ENCODE data around the gene ZKSCAN7.
"Not testable (repeated sequence)": the region's sequence is repeated elsewhere in the genome, so short reads cannot be mapped to it uniquely, and the experiment has no call there.

ZKSCAN7 gene

DNA sequence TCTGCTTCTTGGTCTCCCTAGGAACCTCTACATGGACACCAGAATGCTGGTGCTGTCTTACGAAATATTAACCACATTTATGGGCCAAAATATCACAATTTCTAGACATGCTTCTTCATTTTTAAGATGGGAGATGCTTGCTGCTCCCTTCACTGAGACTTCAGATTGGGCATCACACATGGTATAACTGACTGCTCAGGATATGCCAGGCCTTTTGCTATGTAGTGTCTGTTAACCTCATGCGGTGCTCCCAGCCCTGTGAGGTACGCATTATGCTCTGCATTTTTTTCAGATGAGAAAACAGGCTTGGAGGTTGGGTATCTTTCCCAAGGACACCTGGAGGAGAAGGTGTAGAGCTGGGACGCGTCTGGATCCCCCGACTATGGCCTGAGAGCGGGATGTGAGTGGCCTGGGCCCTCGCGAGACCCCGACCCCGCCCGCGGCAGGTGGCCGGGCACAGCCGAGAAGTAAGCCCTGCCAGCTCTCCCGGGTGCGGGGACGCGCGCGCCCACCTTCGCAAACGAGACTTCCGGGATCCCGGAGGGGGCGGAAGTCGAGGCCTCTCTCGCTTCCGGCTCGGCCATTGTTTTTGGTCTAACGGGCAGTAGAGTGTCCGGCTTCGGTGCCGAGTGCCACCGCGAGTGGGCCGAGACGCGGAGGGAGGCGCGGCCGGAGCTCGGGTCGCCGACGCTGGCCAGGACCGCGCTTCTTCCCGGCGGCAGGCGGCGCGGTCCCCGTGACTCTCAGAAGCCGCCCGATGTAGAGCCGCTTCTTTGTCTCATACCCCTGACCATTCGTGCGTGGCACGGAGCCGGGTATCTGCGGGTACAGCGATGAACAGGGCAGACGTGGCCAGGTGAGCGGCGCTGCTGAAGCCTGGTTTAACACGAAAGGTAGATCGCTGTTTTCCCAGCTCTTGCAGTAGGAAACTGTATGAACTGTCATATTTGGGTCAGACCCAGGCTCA lies at the start of gene ZKSCAN7:
TSS of gene ZKSCAN7 (plus strand) at position 568 of the 967 bp plus-strand sequence. CDS start 1,855 bp downstream, outside the sequence.
- peak; percentile 53 for DNase-seq

DNA sequence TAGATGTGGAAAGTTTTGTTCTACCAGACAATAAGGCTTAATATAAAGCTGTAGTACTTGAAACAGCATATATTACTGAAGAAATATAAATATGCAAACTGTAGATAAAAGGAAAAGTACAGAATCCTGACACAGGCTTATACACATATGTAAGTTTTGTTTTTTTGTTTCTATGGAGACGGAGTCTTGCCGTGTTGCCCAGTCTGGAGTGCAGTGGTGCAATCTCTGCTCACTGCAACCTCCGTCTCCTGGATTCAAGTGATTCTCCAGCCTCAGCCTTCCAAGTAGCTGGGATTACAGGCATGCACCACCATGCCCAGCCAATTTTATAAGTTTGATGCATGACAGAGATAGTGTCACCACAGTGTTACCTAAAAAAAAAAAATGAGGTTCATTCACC lies 48.4 kb upstream of the ZKSCAN7 start:
- no peak for DNase-seq

DNA sequence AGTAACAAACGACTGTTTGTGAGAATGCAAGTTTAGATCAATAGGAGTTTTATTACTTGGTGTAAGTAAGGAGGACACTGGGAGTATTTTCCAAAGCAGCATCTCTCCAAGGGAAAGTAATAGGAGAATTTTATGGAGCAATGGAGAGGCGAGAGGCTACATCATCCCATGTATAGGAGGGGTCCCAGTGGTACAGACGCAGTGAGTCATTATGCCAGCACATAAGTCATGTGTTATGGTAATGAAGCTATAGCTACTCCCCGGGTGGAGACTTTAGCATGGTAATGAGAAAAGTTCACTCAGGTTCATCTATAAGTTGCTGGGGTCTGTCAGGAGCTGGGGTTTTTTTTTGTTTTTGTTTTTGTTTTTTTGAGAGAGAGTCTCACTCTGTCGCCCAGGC lies 48.0 kb upstream of the ZKSCAN7 start:
- no peak for DNase-seq

DNA sequence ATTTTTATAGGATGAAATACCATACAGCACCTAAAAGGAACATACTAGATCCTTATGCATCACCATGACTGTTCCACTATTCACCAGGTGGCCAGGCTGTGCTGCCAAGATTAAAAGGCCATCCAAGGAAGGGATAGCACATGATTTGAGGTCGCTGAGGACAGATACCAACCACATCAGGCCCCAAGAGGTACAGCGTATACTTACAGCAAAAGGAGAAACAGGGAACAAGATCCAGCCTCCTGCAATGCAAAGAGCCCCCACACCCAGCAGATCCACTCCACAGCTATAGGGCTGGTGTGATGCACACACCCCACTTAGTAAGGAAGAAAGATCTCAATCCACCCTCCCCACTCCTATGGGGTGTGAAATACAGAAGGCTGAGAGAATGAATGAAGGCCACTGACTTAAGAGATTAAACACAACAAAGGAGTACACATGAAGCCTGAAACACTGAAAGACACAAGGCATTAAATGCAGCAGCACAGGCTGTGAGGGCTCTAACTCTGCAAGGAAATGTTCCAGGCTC lies 45.5 kb upstream of the ZKSCAN7 start:
- DNase-seq: no peak

DNA sequence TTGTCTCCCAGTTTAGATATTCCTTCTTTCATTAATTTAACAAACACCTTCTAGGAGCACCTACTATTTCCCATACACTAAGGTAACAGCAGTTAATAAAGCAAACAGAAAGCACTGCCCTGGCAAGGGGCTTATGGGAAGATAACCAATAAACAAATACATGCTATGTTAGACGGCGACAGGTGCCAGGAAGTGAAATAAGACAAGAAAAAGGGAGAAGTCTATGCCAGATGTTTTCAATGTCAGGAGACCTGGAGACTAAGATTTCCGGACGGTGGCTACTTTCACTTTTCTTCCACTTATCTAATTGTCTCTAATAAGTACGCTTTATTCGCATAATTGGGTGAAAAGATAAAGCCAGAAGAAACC lies 45.0 kb upstream of the ZKSCAN7 start:
- no peak for DNase-seq

DNA sequence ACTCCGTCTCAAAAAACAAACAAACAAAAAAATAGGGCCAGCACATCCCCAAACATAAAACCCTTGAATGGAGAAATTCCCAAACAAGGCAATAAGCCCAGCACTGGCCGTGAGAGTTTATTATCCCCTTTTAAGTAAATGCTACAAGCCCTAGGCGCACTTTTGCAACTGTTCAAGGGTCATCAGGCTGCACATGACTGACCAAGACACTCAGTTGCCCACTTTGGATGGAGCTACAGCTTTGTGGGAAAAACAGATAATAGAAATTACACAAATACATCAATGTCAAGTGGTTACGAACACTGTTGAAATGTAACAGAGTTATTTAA lies 43.8 kb upstream of the ZKSCAN7 start:
- peak; percentile 27 for DNase-seq

DNA sequence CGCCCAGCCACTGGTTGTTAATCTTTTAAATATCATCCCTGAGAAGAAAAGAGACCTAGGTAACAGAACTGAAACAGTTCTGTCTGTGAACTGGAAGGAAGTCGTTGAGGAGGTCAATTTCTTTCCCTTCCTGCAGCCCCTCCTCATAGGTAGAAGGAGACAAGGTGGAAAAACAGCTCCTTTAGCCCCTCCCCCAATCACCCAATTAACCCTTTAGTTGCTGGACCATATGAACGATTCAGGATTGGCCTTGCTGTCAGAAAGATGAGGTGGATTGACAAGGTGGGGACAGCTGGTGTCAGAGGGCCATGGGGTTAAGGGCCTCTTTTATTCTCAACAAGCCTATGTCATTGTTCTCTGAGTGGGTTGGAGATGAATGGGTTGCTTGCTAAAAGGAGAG lies 41.5 kb upstream of the ZKSCAN7 start:
- no peak for DNase-seq

DNA sequence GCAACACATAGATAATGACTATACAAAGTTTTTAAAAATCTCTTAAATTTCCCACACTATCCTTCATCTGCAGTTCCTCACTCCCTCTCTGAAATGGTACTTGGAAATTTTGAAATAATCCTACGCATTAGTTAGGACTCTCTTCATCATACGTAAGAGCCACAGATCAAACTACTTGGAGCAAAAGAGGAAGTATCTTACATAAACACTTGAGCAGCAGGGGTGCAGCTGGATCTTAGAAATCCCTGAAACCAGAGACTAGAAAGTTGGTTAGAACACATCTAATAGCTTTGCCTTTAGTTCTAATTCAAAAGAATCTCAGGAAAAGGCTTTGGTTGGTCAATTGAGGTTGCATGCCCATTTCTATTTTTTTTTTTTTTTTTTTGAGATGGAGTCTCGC lies 38.8 kb upstream of the ZKSCAN7 start:
- no peak for DNase-seq

DNA sequence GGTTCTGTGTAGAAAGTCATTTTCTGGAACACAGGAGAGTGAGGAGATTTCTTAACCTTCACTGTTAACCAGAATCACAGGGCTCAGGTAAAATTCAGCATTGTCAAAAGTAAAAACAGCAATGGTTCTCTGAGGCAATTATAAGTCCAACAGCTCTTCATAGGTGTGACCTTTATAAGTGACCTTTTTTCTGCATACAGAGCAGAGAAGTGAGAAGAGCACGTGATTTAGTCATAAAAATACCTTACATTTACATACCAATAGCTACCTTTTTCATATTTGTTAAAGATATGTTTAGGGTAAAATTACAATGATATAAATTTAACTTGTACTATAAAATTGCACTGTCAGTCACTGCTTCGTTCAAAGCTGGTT lies 36.2 kb upstream of the ZKSCAN7 start:
- no peak for DNase-seq

DNA sequence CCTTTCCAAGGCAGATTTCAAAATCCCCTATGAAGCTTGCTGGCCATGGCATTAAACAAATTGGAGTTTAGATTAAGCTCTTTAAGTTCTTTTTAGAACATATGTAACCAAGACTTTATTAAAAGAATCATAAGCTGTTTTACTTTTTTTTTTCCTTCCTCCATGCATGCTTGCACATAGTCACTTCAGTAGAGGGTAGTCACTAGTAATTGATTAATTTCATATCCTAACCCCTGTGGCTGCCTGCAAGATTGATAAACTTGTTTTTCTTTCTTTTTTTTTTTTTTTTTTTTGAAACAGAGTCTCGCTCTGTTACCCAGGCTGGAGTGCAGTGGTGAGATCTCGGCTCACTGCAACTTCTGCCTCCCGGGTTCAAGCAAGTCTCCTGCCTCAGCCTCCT lies 33.3 kb upstream of the ZKSCAN7 start:
- DNase-seq: no peak

DNA sequence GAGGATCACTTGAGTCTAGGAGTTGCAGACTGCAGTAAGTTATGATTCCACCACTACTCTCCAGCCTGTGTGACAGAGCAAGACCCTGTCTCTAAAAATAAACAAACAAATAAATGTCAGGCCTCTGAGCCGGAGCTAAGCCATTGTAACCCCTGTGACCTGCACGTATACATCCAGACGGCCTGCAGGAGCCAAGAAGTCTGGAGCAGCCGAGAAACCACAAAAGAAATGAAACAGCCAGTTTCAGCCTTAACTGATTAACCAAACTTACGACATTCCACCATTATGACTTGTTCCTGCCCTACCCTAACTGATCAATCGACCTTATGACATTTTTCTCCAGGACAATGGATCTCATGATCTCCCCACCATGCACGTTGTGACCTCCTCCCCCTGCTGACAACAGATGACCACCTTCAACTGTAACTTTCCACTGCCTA lies 32.5 kb upstream of the ZKSCAN7 start:
- no peak for DNase-seq

DNA sequence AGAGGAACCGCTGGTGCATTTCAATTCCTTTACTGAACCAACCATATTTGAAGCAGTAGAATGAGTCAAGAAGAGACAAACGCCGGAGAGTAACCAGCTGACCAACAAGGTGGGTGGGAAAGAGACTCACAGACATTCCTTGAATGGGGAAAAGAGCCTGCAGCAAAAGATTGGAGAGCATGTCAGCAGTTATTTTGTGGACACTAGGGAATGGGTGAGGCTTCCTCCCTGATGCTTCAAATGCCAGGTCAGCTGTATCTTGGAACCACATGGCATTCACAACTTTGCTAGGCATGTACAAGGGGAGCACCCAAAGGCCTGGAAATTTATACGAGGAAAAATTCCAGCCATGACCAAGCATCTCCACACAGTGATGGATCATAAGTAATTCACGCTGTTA lies 29.9 kb upstream of the ZKSCAN7 start:
- no peak for DNase-seq

DNA sequence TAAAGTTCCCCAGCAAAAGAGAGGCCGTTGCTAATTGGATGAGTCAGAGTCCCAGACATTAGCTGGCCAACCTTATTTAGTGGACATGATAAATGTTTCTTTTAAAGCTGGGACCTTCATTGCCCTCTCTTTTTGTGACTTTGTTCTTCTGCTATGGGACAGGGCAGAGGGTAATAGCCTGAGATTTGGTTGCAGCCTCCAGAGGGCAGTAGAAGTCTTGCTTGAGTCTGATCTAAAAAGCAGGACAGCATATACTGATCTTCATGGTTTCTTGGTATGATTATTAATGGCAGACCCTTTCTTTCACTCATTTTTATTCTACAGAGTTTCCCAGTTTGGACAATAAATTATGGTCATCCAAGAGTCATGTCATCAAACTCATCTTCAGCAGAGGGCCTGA lies 25.1 kb upstream of the ZKSCAN7 start:
- no peak for DNase-seq

DNA sequence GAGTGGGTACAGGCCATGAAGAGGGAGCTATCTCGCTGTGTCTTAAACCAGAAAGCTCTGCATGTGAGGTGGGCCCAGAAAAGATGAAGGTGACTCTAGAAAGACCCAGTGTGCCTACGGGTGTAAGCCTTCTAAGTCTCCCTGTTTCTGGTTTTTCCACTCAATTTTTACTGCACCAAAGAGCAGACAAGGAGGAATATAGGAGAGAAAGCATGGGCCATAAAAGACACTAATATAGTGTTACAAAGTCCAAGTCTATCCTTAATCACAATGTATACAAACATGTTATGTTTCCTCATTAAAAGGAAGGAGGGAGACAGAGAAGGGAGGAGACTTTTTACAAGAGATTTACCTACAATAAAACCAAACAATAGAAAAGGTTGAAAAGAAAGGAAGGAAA lies 24.1 kb upstream of the ZKSCAN7 start:
- no peak for DNase-seq

DNA sequence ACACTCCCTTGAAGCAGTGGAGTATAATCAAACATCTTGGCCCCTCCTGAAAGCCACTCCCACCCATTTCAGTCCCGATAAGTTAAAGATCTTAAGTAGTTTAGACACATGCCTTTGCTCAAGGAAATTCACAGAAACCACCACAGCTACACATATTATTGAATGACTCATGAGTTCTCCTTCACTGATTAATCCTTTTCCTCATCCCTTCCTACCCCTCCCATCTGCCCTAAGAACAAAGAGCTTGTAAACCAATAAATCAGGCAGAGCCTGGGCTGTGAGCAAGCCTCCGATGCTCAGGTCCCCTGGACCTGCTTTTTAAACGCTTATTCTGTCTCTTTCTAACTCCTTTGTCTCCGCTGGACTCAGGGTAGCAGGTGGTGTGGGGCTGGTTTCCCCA lies 20.3 kb upstream of the ZKSCAN7 start:
- DNase-seq: not testable (repeated sequence)

DNA sequence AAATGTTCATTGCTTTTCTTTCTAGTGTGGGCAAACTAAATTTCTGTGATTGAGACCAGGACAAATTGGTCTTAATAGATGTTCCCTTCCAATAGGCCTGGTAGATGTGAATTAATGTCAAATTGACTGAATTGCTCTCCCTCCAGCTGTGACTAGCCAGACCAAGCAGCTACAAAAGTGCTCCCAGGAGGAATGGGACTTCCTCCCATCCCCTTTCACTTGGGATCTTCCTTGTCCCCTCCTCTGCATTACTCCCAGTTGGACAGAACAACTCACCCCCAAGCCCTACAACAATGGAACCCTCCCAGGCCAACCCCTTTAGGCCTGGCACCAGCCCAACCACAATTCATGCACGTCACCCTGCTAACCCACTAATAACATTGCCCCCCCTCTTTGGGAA lies 19.6 kb upstream of the ZKSCAN7 start:
- DNase-seq: no peak

DNA sequence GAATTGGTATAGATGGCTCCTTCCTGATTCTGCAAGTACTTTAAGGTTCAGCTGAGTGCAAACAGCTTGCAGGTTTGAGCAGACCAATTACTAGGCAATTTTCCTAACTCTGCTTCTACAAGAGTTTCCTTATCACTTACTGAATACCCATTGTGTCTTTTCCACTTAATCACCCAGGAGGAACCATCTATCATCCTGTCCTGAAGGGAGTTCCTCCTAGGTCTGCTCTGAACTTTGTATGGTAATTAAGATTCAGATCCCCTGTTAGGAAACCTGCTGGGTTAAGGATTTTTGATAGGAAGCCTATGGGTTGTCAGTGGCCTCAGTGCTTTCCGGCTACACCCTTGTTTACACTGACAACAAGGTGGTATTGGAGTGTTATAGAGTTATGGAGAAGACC lies 10.2 kb upstream of the ZKSCAN7 start:
- not testable (repeated sequence) for DNase-seq

DNA sequence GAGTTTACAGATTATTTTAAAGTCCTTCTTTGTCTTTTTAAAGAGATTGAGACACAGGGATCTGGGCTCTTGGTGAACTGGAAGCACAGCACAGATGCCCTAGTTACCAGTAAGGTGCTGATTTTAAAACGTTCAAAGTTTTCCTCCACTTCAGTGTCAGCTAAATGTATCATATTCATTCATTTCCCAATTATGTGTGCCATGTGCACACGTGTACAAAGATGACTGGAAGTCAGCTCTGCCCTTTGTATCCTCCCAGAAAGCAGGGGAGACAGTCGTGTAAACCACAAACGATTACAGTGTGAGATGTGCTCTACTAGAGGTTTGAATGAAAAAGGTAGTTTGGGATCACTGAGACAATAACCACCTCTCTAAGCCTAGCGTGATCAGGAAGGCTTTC lies 730 bp downstream of the ZKSCAN7 start:
- DNase-seq: no peak

DNA sequence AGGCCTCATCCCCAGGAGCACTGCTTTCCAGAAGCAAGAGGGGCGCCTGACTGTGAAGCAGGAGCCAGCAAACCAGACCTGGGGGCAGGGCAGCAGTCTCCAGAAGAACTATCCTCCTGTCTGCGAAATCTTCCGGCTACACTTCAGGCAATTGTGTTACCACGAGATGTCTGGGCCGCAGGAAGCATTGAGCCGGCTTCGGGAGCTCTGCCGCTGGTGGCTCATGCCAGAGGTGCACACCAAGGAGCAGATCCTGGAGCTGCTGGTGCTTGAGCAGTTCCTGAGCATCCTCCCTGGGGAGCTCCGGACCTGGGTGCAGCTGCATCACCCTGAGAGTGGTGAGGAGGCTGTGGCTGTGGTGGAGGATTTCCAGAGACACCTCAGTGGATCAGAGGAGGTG lies 2.1 kb downstream of the ZKSCAN7 start:
- no peak for DNase-seq

DNA sequence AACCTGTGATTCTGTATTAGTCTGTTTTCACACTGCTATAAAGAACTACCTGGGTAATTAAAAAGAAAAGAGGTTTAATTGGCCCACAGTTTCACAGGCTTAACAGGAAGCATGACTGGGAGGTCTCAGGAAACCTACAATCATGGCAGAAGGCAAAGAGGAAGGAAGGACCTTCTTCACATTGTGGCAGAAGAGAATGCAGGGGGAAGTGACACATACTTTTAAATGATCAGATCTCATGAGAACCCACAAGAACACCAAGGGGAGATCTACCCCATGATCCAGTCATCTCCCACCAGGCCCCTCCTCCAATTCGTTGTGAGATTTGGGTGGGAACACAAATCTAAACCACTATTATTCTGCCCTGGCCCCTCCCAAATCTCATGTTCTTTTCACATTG lies 6.1 kb downstream of the ZKSCAN7 start:
- no peak for DNase-seq

DNA sequence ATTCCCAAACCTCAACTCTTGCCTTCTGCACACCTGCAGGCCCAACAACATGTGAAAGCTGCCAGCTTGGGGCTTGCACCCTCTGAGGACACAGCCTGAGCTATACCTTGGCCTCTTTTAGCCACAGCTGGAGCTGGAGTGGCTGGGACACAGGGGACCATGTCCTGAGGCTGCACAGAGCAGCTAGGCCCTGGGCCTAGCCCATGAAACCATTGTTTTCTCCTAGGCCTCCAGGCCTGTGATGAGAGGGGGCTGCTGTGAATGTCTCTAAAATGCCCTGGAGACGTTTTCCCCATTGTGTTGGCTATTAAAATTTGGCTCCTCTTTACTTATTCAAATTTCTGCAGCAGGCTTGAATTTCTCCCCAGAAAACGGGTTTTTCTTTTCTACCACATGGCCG lies 7.2 kb downstream of the ZKSCAN7 start:
- no peak for DNase-seq

DNA sequence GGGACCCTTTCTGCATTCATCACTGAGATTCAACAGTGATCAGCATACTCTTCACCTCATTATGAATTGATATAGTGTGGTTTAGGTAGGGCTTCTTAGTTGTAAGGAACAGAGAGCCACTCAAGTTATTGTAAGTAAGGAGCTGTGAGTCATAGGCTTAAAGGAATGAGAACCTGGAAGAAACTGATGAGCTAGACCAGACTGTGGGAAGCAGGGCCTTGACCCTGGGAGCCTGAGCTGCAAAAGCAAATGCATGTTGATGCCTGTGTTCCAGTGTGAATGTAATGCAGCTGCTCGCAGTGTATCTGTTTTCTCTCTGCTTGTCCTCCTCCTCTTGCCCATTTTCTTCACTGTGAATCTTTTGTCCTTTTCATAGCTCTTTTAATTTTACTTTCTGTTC lies 13.6 kb downstream of the ZKSCAN7 start:
- no peak for DNase-seq

DNA sequence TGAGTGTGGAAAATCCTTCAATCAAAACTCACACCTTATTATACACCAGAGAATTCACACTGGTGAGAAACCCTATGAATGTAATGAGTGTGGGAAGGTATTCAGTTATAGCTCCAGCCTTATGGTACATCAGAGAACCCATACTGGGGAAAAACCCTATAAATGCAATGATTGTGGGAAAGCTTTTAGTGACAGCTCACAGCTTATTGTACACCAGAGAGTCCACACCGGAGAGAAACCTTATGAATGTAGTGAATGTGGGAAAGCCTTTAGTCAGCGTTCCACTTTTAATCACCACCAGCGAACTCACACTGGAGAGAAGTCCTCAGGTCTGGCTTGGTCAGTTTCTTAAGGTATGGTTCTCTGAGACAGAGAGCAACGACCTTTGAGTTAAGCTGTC lies 16.0 kb downstream of the ZKSCAN7 start:
- DNase-seq: no peak

DNA sequence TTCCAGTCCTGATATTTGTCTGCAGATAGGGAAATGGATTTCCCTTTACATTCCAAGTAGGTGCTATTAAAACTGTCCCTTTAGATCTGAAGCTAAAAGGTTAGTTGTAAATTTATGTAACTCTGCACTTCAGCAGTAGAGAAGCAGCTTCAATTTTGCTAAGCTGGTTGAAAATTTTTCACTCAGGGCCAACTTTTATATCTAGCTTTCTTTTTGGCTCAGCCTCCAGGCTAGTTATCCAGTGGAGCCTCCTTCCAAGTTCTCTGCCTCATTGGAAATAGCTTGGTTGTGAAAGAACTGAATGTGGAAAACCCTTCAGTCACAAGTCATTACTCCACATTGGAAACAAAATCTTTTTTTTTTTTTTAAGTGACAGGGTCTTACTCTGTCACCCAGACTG lies 21.6 kb downstream of the ZKSCAN7 start:
- no peak for DNase-seq
